ENCODE data around the gene TBC1D23. TPM values are rescaled to one million over a fixed set of nuclear protein-coding genes. Genes with fewer than 3 reads are reported as not detected.
"Not testable (repeated sequence)": the region's sequence is repeated elsewhere in the genome, so short reads cannot be mapped to it uniquely, and the experiment has no call there.

The TBC1D23 gene
- total RNA-seq (2014; rRNA removed; shearing (Covaris generic)): 9.4 and 10.6 TPM in 2 replicates

DNA sequence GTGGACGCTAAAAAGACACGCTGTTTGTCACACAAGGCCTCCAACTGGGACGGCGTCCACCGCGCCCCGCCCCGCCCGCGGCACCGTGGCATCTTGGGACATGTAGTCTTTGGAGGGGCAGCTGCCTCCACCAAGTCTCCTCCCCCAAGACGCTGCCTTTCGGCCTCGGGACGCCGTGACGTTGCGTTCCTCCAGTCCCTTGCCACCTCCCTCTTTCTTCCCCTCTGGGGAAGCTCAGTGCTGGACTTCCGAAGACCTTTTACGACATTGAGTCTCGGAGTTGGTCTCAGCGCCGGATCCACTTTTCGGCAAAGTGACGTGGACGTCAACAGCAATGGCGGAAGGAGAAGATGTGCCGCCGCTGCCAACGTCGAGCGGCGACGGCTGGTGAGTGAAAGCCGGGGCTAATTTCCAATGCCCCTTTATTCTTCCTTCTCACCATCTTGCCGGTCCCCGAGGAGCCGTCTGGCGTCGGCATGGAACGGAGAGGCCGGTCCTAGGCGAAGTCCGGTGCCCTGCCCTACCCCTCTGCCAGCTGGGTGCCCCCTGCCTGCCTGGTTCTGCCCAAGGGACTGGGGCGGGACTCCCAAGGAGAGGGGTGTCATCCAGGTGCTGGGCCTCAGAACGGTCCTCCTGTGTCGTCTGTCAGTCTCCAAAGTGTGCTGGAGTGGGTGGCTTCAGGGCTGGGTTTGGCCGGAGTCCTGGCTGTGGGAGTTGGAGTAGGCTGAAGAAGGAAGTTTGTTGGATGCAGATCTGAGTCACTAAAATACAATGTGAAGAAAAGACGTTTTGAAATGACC is at the start of gene TBC1D23:
Gene TBC1D23, plus strand, starts transcription at position 308 of the 800 bp plus-strand sequence. Its CDS starts 27 bp downstream, at position 335.
- peak; percentile 99 for DNase-seq (ENCODE audit: low spot score)

GRCh38 chr3:100213891-100214573 is 46.8 kb upstream of the TBC1D23 start:
- no peak for DNase-seq (ENCODE audit: low spot score)

GRCh38 chr3:100214574-100214964 is 46.2 kb upstream of the TBC1D23 start:
- no peak for DNase-seq (ENCODE audit: low spot score)

GRCh38 chr3:100216713-100217112 is 44.1 kb upstream of the TBC1D23 start:
- DNase-seq (ENCODE audit: low spot score): no peak

DNA sequence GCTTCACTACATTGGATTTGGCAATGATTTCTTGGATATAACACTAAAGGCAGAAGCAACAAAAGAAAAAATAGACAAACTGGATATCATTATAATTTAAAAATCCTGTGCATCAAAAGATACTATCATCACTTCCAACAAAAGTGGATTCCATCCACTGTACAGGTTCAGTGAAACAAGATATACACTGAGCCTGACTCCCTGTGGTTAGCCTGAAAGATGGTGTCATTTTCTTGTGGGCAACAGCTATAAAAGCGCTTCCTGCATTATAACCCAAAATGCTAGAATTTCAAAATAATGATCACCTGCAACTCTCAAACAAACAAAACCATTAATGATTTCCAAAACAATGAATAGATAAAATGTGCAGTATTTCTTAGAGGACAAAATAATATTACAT is 39.6 kb upstream of the TBC1D23 start:
- no peak for DNase-seq (ENCODE audit: low spot score)

DNA sequence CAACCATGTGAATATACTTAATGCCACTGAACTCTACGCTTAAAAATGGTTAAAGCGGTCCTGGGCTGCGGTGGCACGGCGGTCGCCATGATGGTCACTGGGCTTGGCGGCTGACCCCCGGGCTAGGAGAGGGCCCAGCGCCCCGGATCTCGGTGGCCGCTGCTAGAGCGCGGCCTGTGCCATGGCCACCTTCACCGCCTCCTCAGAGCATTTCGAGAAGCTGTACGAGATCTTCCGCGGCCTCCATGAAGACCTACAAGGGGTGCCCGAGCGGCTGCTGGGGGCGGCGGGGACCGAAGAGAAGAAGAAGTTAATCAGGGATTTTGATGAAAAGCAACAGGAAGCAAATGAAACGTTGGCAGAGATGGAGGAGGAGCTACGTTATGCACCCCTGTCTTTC is 35.6 kb upstream of the TBC1D23 start:
- no peak for DNase-seq (ENCODE audit: low spot score)

DNA sequence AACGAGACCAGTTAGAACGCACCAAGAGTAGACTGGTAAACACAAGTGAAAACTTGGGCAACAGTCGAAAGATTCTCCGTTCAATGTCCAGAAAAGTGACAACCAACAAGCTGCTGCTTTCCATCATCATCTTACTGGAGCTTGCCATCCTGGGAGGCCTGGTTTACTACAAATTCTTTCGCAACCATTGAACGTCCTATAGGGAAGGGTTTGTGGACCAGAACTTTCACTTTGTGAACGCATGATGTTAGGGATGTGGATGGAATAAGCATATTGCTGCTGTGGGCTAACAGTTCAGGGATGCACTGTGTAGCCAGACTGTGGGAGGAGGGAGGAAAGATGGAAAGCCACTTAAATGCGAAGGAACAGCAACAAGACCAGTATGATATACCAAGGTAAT is 34.9 kb upstream of the TBC1D23 start:
- no peak for DNase-seq (ENCODE audit: low spot score)

DNA sequence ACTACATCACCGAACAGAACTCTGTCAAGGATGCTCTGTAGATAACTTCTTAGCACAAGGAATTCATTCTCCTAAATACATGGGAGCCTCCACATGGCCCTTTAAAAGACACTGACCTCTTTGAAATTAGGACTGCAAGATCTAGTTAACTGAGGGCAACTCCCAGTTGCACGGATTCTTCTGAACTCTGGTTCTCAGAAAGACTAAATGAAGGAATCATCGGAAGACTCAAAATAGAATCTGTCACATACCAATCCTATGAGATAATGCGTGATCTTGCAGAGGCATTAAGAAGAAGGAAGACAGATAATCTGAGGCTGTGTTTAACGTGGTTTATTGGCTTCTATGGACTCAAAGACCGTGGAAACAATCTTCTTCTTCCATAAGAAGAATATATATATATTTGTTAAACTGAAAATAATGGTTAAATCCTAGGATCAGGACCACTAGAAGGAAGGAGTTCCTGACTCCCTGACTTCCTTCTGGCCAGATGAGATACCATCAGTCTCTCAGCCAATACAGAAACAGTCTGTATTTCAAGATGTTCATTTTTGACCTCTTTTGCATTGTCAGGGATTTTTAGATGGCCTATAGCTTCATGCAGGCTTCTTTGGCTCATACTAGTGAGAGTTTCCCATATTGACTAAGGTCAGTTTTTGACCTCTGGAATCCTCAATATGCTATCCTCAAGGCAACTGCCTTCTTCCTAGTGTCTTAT is 33.9 kb upstream of the TBC1D23 start:
- DNase-seq (ENCODE audit: low spot score): no peak

- DNase-seq (ENCODE audit: low spot score): no peak
Measured at GRCh38 chr3:100227511-100227921, 33.3 kb upstream of the TBC1D23 start.

GRCh38 chr3:100228247-100228646 is 32.5 kb upstream of the TBC1D23 start:
- no peak for DNase-seq (ENCODE audit: low spot score)

DNA sequence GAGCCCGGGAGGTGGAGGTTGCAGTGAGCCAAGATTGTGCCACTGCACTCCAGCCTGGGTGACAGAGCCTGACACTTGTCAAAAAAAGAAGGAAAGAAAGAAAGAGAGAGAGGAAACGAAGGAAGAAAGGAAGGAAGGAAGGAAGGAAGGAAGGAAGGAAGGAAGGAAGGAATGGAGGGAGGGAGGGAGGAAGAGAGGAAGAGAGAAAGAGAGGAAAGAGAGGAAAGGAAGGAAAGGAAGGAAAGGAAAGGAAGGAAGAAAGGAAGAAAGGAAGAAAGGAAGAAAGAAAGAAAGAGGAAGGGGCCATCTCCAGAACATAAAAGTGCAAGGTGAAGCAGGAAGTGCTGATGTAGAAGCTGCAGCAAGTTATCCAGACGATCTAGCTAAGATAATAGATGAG is 31.6 kb upstream of the TBC1D23 start:
- DNase-seq (ENCODE audit: low spot score): not testable (repeated sequence)

- no peak for DNase-seq (ENCODE audit: low spot score)
Measured at GRCh38 chr3:100230710-100231109, 30.1 kb upstream of the TBC1D23 start.

GRCh38 chr3:100231668-100232067 is 29.1 kb upstream of the TBC1D23 start:
- DNase-seq (ENCODE audit: low spot score): no peak

- no peak for DNase-seq (ENCODE audit: low spot score)
Measured at GRCh38 chr3:100234364-100234763, 26.4 kb upstream of the TBC1D23 start.

GRCh38 chr3:100238599-100238998 is 22.2 kb upstream of the TBC1D23 start:
- DNase-seq (ENCODE audit: low spot score): no peak

DNA sequence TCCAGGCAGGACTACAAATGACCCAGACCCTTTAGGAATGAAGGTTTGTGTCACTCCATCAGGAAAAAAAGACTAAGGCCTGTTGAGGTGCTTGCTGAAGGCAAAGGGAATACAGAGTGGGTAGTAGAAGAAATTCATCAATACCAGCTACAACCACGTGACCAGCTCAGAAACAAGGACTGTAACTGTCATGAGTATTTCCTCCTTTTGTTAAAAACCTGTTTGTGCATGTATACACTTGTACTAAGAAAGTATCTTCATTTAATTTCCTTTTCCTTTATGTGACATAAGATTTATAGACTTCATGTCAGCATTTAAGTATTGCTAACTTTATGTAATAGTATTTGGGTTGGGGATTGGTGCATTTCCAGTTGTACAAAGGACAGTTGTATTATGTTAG is 18.3 kb upstream of the TBC1D23 start:
- not testable (repeated sequence) for DNase-seq (ENCODE audit: low spot score)

DNA sequence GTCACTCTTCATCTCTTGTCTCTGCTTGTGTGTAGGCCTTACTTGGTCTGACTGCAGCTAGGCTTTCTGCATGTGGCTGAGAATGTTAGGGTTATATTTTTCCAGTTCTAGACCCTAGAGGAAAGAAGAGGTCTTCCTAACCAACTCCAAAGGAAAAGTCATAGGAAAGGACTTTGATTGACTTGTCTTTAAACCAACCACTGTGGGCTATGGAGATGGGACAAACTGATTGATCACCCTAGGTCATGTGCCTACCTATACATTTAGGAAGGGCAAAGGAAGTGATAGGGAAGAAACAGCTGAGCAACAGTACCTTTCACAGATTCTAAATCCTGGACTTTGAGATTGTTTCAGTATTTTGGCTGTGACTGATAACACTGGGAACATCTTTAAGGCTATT is 16.5 kb upstream of the TBC1D23 start:
- DNase-seq (ENCODE audit: low spot score): no peak

DNA sequence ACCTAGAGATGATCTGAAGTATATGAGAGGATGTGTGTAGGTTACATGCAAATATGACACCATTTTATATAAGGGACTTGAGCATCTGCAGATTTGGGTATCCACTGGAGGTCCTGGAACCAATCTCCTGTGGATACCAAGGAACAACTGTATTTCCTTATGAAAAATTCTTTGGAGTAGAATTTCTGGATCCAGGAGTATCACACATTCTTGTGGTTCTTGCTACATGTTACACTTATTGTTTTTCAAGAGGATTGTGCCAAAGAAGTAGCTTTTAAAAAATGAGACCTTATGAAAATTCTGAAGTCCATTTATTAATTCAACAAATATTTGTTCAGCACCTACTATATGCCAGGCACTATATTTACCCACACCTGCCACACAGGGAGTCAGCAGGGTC is 15.7 kb upstream of the TBC1D23 start:
- no peak for DNase-seq (ENCODE audit: low spot score)

DNA sequence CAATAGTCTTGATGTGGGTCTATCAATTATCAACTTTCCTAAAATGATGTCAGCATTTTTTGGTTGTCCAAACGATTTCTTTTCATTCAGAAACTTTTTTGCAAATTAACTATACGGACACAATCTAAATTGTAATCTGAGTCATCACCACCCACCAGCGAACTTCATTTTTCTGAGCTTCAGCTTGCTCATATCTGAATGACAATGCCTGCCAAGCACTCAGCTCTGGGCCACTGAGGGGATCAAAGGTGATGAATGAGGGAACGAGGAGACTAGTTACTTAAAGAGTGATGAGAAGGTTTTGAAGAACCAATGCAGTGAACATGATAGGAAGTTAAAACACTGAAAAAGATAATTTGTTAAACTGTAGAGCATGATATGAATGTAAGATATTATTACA is 14.9 kb upstream of the TBC1D23 start:
- DNase-seq (ENCODE audit: low spot score): no peak

DNA sequence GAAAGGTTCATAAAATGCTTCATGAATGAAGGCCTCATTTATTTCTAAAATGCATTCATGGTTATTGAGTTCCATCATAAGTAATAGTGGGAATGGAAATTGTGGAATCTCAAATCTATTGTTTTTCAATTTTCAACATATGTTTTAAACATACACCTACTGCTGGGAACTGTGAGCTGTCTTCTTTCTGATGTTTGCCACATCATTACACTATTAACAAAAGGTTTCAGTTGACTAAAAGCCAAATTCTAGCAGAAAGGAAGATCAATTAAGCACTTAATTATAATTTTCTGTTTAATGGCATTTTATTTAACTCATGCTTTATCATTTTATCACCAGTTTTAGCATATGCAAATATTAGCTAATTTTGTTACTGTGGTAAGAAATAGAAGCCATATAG is 13.8 kb upstream of the TBC1D23 start:
- DNase-seq (ENCODE audit: low spot score): no peak

DNA sequence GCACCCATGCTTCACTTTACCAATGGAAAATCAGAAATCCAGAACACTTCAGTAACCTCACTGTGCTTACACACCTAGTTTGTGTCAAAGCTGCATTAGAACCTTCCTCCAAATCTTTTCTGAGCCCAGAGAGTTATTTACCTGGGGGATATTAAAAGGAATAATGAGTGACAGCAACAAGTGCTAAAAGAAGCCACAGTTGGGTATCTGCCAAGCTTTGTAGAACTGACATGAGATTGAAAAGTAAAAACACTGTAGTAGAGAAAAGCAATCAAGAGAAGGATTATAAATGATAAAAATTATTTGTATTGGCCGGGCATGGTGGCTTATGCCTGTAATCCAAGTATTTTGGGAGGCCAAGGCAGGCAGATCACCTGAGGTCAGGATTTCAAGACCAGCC is 8.8 kb upstream of the TBC1D23 start:
- DNase-seq (ENCODE audit: low spot score): no peak

DNA sequence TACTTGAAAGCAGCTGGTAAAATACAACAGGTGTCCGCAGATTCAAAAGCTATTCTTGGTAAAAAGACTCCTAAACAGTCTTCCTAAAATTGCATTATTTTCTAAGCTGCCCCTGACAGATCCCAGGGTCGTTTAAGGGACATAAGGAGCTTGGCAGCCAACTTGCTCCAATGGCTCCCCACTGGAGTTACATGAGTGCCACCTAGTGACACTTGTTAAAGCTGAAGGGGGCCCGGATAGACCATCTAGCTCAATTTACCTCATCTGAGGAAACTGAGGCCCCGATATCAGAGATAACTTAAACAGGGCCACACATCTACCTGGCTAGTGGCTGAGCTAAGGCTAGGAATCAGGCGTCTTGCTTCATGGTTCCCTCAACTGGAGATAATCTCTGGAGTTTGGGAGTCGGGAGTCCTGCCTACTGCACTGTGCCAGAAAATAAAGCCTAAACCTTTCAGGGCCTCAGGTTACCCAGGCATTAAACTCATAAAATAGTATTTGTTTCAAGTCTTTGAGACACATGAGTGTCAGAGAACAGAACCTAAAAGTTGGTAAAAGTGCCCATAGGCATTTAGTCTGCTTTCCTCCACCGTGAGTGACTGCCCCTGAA is 6.5 kb upstream of the TBC1D23 start:
- peak; percentile 75 for DNase-seq (ENCODE audit: low spot score)

All from HT-29 (cell line).